ENCODE results near the gene ST6GALNAC2.
A peak's percentile ranks its signal among the peaks of the same experiment; 100 is the strongest.

Gene ST6GALNAC2

DNA sequence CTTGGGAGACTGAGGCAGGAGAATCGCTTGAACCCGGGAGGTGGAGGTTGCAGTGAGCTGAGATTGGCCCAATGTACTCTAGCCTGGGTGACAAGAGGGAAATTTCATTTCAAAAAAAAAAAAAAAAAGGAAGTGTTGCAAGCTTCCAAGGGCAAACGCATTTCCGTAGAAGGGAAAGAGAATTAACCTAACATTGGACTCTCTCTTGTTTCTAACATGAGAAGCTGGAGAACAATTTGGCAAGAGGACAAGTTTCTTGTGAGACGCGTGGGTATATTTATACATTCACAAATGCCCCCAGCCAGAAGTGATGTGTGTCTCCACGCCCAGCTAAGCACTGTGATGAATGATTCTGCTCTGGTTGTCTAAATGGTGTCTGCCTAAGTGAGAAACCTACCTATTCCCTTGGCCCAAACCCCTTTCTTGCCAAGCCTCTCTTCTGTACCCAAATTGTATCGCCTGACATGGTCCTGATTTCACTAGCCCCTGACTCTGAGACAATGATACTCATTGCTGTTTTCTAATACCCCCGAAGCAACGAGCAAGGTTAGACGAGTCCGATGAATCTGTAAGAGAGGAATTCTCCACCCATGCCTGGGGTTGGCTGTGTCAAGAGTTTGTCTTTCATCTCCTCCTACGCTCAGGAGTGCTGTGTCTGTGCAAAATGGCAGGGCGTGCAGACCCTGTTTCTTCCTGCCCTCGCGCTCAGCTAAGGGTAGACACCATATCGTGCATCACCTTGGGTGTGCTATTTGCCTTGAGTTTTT, 14.2 kb upstream of the ST6GALNAC2 start:
- no peak for DNase-seq

DNA sequence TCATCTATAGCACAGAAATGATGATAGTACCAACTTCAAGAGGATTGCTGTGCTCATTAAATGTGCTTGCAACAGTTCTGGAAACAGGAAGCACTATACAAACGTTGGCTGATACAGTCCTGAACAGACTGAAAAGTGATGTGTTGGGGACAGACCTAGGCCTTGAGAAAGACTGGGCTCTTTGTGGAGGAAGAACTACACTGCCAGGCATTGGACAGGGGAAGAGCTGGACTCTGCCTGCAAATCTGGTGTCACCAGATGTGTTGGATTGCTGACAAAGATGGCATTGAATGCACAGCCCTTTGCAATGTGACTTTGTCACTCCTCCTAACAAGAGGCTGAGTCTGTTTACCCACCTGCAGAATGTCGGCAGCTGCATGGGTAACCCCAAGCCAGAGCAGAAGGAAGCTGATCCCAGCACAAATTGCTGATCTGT, 12.4 kb upstream of the ST6GALNAC2 start:
- DNase-seq = no peak

DNA sequence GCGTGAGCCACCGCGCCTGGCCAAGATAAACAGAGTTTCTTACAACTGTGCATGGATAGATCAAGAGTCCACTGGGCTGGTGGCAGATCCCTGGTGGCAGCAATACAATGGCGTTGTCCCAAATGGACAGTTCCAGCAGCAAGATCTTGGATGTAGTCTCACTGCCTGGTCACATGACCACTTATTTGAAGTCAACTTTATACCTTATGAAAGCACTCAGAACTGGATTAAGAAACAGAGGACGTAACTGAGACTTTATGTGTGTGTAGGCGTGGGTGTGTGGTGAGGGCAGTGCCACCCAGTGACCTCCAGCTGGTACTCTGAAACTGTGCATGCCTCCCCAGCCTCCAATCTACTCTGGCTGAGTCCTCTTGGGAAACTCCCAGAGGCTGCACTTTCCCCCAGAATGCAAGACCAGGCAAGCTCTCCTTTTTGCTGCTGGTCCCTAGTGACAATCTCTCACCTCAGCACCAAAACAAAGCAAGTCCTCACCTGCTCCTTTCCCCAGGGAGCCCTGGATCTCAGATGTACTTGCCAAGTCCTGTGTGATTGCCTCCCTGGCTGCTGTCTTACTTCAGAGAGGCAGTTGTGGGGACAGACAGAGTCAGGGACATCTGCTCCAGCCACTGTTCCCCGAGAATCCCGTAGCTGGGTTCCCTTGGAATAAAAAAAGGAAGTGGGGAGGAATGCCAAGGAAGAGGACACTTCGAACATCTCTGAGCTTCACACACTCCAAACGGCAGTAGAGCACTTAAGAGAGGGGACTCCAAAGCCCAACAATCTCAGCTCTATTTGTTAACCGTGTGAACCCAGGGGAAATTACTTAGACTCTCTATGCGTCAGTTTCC, 11.7 kb upstream of the ST6GALNAC2 start:
- DNase-seq = peak in 1 of 2 experiments; percentile 66

DNA sequence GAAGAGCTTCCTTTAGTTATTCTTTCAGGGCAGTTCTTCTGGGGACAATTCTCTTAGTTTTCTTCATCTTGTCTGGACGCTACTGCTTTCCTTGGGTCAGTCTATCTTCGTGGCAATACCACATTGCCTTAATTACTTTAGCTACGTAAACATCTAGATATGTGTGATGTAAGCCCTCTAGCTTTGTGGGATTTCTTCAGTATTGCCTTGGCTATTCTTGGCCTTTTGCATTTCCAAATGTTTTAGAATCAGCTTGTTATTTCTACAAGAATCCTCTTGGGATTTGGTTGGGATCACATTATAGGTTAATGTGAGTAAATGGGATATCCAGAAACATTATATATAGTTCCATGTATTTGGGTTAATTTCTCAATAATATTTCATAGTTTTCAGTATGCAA, 9.0 kb upstream of the ST6GALNAC2 start:
- no peak for DNase-seq

DNA sequence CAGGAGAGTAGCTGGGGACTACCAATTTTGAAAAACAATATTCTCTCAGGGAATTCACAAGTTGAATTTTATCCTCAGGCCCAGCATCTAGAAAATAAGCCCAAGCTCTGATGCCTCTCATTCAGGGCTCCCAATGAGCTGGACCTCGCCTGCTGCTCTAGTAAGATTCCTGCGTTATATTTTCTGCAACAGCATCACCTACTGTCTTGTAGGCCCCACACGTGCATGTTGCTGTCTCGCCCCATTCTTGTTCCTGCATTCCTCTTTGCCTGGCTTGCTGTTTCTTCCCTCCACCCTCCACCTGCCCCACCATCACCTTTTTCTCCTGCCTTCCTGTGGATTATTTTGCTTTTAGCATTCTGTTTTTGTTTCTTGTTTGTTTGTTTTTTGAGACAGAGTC, 8.3 kb upstream of the ST6GALNAC2 start:
- DNase-seq = peak in 1 of 2 experiments; percentile 59

DNA sequence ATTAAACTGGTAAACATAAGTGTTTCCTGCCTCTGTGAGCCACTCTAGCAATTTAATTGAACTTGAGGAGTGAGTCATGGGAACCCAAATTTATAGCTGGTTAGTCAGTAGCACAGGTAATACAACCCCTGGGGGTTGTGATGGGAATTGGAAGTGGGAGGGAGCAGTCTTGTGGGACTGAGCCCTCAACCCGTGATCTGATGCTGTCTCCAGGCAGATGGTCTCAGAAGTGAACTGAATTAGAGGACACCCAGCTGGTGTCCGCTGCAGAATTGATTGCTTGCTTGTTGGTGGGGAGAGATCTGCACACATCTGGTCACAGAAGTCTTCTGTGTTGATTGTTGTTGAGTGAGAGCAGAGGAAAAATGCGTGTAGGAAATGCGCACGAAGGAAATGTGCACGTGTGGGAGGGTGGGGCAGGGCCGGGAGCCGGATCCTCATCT, 7.7 kb upstream of the ST6GALNAC2 start:
- peak; percentile 91 to 98 for DNase-seq

DNA sequence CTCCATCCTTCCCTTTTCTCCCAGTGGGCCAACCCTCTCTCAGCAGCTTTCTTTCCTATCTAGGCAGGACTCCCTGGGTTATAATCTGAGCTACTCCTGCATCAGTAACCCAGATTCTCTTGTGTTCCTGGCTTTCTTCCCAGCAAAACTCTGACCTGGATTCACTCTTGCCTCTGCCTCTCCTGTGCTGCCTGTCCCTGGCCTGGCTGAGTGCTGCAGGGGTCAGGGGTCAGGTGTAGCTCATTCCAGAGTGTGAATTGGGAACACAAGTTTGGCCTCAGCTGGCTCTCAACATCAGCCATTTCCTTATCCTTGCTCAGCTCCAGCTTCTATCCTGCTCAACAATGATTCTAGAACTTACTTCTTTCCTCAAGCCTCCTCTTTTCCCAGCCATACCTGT, 2.5 kb upstream of the ST6GALNAC2 start:
- no peak for DNase-seq

DNA sequence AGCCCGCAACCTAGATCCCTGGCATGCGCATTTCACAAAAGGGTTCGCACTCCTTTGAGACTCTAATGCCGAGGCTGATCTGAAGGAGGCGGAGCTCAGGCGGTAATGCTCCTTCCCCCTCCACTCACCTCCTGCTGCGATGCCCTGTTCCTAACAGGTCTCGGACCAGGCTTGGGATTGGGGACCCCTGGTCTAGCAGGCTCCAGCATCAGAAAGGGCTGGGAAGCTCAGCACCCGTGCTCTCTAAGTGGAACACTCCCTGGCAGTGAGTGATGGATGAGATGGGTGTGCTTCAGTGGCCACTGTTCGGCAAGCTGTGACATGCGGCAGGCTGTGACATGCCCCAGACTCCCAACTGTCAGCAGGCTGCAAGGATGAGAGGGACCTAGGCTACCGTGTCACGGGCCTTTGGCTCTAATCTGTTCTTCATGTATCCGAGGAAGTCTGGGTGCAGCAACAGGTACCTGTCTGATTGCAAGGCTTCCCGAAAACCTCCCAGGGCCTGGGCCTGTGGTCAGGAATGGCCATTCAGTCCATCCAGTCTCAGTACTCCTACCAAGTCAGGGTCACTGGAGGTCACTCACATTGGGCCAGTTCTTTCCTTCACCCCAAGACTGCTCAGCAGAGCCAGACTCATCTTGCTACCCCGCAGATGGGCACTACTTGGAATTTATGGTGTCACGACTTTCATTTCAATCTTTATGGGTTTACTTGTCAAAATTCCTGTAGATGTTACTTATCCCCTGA, 1.3 kb upstream of the ST6GALNAC2 start:
- DNase-seq = peak; percentile 98 to 99

DNA sequence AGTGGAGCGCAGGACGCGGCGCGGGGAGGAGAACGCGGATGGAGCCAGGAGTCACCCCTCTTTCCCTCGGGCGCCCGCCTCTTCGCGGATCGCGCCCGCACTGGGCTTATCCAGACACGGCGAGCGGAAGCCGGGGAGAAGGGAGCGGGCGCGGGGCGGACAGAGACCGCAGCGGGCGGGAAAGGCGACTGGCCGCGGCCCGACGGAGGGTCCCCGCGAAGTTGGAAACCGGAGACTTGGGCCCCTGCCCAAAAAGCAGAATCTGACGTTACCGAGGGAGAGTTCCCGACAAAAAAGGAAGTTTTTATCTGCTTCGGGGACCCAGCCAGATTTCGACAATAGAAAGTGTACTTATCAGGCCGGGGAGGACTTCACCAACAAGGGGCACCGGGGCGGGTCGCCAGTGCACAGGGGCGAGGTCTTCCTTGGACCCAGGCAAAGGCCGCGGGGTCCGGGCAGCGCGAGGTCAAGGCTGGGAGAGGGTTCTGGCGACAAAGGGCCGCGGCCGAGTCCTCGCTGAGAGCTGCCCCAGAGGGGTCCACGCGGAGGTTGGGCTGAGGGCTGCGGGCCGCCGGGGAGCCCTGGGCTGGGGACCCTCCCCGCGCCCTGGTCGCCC, 519 bp downstream of the ST6GALNAC2 start:
- DNase-seq = no peak

DNA sequence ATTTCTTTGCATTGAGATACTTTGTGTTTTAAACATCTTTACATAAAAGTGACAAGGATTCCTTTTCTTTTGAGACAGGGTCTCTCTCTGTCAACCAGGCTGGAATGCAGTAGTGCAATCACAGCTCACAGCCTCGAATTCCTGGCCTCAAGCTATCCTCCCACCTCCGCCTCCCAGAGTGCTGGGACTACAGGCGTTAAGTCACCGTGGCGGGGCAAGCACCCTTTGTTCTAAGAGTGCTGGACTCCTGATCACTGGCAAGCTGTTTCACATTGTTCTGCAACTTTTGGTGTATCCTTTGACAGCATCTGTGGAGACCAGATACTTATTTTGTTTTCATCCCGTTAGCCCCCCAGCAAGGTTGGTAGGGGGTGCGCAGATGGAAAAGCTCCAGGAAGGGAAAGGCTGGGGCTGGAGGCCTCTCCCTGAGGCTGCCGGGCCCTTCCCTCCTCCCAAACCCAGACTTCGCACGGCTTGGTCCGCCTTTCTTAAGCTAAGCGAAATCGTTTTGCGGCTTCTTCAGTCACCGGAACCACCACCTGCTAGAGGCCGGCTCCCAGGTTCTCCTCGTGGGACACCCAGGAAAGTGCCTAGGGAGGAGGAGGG, 1.1 kb downstream of the ST6GALNAC2 start:
- peak in 1 of 2 experiments; percentile 40 for DNase-seq

DNA sequence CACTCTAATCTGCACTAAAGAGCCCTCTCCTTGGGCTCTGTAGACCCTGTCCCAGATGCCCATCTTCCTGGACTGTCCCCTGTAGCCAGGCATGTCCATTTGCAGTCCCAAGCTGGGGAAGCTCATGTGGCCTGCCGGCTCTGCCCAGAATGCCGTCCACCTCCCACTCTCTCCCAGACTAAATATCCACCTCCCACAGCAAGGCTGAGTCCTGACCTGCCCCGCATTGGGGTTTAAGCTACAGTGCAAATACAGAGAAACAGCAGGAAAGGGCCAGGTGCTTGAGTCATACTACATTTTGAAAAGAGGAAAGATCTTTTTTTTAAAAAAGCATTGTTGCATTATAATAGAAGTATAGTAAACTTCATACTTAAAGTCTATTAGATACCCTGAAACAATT, 3.0 kb downstream of the ST6GALNAC2 start:
- no peak for DNase-seq

DNA sequence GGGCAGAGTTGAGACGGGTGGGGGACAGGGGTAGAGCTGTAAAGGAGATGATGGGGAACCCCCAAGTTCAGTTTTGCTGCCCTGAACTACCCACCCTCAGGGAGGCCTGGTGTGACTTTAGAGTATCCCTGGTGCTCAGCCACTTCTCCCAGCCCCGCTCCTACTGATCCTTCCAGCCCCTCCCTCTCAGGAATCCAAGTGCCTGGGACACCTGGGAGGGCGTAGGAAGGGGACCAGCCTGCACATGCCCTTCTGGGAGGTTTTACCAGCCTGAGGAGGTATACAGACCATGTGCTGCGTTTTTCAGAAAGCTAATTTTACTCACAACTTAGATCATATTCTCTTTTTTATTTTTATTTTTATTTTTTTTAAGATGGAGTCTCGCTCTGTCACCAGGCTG, 4.1 kb downstream of the ST6GALNAC2 start:
- peak in 1 of 2 experiments; percentile 51 for DNase-seq

DNA sequence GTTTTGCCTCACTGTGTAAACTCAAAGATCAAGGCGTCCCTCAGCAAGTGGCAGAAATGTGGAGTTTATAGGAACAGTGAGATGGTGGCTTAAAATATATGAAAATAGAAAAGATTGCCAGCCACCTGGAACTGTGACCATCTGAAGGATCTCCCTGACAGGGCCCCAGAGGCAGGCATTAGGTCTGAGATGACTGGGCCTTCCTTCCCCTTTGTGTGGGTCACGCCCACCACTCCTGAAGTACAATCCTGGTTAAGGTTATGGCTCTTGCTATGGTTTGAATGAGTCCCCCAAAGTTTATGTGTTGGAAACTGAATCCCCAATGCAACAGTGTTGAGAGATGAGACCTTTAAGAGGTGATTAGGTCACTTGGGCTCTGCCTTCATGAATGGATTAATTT, 6.4 kb downstream of the ST6GALNAC2 start:
- DNase-seq = no peak

DNA sequence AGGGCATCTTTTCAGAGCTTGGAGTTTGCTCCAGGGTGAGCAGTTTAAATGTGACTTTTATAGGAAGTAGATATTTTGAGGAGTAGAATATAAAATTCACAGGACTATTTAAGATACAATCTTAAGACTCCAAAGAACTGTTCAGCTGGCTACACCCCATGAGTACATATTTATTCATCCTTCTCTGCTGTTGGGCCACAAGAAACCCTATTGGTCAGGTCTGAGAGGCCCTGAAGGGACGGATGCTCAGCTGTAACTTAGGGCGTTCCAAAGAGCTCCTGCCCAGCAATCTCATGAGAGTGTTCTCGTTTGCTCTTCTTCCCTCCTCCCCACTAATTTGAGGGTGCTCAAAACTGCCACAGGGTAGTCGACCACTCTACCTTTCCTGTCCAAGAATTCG, 7.3 kb downstream of the ST6GALNAC2 start:
- no peak for DNase-seq

DNA sequence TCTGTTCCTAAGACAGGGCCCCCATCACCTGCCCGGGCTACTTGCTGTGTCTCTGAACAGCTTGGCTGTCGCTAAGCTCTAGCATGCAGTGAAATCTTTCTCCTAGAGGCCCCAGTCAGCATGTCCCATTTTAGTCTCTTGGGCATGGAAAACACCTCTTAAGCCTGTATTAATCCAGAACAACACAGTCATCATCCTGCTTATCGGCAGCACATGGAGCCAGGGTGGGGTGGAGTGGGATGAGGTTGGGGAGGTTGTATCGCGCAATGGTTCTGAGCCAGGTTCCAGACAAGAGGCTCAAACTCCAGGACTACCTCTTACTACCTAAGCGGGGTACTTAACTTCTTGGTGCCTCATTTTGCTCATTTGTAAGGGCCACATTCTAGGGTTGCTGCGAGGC, 7.8 kb downstream of the ST6GALNAC2 start:
- DNase-seq = peak in 1 of 2 experiments; percentile 68

DNA sequence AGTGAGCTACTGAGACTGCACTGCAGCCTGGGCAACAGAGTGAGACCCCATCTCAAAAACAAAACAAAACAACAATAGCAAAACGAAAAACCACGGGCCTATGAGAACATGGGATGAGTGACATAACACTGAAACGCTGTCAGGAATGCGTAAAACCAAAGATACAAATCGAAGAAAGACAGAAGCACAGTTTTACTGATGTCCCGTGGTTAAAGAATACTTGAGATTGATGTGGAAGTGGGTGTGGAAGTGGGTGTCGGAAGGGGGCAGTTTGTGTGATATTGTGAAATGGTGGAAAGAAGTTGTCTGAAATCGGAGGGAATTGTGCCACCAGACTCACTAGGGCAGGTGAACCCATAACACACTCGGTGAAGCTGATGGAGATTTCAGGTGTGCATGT, 9.5 kb downstream of the ST6GALNAC2 start:
- no peak for DNase-seq

DNA sequence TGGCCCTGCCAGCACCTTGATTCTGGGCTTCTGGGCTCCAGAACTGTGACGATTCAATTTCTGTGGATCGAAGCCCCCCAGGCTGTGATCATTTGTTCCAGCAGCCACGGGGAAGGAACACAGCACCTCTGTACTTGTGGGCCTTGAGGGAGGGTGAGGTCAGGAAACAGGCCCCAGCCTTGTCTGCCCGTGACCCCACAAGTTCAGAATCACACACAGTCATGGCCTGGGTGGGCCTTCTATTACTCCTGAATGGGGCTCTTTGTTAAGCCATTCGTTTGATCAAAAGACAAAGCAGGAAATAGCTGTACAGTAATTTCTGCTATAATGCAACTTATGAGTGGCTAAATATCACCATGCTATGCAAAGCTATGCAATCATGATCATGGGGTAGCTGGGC, 10.1 kb downstream of the ST6GALNAC2 start:
- no peak for DNase-seq

DNA sequence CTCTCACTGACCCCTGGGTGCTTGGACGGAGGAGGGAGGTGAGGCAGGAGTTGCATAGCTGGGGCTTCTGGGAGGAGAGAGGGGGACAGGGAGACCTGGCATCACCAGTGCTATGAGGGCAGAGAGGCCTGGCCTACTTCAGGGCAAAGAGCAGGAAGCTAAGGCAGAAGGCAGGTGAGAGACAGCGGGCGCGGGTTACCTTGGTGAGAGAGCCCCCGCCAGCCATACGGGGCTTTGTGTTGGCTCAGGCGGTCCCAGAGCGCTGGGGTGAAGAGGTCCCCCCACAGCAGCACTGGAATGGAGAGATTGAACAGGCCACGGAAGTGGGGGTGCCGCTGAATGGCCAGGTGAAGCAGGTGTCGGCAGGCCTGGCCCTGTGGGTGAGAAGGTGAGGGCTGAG, 11.5 kb downstream of the ST6GALNAC2 start:
- no peak for DNase-seq

DNA sequence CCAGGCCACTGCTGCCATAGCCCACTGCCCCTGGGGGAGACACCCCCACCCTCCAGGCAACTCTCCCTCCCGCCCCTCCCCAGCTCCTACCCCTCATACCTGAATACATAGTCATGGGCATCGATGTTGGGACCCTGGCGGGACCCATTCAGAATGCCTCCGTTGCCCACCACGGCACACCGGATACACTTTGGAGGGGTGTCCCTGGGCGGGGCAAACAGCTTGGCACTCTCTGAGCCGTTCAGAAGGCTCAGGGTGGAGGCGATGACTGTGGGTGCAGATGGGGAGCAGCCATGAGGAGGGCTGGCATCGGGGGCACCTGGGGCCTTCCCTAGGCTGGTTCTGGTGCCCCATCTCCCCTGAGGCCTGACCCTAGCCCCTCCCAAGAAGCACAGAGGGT, 12.6 kb downstream of the ST6GALNAC2 start:
- DNase-seq = no peak

DNA sequence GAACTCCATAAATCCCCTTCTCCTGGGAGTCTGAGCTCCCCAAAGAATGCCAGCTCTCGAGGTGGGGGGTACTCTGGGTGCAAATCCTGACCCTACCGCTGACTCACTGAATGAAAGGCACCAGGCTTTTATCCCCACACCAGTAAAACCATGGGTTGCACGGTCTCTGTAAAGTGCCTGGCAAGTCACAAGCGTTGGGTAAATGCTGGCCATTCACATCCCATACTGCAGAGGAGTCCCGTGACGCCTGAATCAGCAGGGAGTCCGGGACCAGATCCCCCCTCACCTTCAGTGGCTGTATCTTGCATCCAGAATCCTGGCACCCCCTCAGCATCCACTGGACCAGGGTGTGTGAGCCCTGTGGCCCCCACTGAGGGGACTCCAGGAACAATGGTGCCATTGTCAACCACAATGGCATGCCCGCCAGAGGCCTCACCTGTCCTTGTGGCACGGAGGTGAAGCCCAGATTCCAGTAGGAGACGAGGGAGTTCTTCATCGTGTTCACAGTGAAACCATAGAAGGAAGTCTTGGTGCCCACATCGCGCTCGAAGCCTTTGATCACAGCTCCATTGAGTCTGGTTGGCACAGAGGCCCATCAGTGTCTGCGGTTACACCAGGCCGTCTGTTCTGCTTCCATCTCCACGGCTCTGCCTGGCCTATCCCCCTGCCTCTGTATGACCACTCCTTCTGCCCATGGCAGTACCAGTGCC, 13.3 kb downstream of the ST6GALNAC2 start:
- no peak for DNase-seq

DNA sequence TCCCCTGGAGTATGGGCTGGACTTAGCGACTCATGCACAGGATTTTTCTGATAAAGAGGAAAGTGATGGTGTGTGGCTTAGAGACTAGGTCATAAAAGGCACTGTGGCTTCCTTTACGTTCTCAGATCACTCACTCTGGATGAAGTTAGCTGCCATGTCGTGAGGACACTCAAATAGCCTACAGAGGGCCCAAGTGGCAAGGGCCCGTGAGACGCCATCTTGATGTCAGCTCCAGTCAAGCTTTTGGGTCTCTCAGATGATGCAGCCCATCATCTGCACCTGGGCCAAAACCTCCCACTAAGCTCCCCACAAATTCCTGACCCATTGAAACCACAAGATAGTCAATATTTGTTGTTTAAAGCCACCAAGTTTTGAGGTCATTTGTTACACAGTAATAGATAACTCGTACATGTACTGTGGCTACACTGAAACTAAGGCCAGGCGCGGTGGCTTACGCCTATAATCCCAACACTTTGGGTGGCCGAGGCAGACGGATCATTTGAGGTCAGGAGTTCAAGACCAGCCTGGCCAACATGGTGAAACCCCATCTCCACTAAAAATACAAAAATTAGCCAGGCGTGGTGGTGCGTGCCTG, 14.7 kb downstream of the ST6GALNAC2 start:
- no peak for DNase-seq
